Urinary bladder (tissue), 4 donors: ENCODE measurements around the gene HVCN1. TPM values are rescaled to one million over a fixed set of nuclear protein-coding genes. Genes with fewer than 3 reads are reported as not detected.

Experiments
- DNase-seq: peaks from one replicate; pipeline ENCODE4 v3.0.0-alpha.2; 2015; ENCODE audit errors: extremely low spot score
- H3K27ac ChIP-seq: one replicate; pipeline ENCODE4 v1.5.1; 2013; ENCODE audit warnings: low read depth, mild to moderate bottlenecking, moderate library complexity
- H3K36me3 ChIP-seq: one replicate; pipeline ENCODE4 v1.6.1; 2013; ENCODE audit warnings: mild to moderate bottlenecking, moderate library complexity; ENCODE audit not compliant: insufficient read depth
- H3K4me1 ChIP-seq: one replicate; pipeline ENCODE4 v1.6.1; 2013; ENCODE audit warnings: mild to moderate bottlenecking, moderate library complexity; ENCODE audit not compliant: insufficient read depth
- H3K4me3 ChIP-seq: one replicate; pipeline ENCODE4 v1.5.1; 2013; ENCODE audit warnings: low read depth, low read length
- WGBS: extraction: QIAGEN DNeasy Blood & Tissue Kit; methylation state at CpG from one replicate; pipeline ENCODE4 v1.1.7; 2013; 5-methylcytosine and 5-hydroxymethylcytosine counted together
- polyA plus RNA-seq: library from polyadenylated mRNA; stranded (reverse); fragments of 200-250 nt; gene quantifications from one replicate; pipeline ENCODE4 v1.2.3, GENCODE V29; 2013
- total RNA-seq: library from RNA; depleted of rRNA; stranded (reverse); fragments of >200 nt; gene quantifications from one replicate; pipeline ENCODE4 v1.2.3, GENCODE V29; 2014
- donor health status: healthy with polysubstance abuse.
- donor health status: healthy.

HVCN1 gene
- total and polyA plus RNA-seq, 2 donors: 9.7 to 9.9 TPM

GRCh38 chr12:110690127-110690430, 1.2 kb upstream of the HVCN1 start:
- 67% methylated on average over 4 of the region's 4 CpGs for WGBS
- Histone ChIP-seq H3K4me1 (no peaks in the 10 kb centered on the region), H3K4me3 (no peak overlapping the region), H3K36me3 (no peaks in the 10 kb centered on the region), H3K27ac (peak overlapping the region; percentile 18)
- no peak for DNase-seq

DNA sequence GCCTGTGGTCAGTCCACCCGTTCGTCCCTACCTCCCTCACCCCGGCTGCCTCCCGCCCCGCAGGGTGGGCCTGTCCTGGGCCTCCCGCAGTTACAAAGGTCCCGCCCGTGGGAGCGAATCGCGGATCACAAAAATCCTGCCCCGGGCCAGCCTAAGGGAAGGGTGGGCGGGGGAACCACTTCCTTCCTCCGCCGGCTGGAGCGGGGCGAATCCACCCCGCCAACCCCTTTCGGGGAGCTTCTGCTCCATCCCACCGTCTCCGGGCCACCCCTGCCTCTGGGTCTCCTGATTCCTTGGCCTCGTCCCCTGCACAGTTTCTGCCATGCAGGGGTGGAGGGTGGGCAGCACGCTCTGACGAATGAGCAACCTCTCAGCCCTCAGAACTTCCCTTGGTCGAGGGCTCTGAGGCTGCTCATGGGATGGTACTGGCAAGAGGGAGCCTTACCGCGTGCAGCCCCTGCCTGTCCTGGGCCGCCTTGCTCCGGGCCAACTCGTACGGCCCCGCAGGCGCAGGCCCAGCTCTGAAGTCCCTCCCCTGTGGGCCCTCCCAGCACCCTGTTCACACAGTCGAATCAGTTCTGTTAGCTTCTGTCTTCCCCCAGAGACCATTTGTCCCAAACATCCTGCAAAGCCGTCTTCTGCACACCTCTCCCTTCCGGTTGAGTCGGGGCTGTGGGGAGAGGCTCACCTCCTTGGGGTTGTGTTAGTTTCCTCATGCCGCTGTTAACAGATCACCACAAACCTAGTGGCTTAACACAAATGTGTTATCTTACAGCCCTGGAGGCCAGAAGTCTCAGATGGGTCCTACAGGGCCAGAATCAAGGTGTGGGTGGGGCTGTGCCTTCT, 589 bp upstream of the HVCN1 start:
- Histone ChIP-seq H3K4me1 (no peaks in the 10 kb centered on the region), H3K27ac (peak overlapping the region; percentile 70), H3K36me3 (no peaks in the 10 kb centered on the region), H3K4me3 (peak overlapping the region; percentile 70)
- no peak for DNase-seq
- 4% methylated on average over 38 of the region's 38 CpGs for WGBS

GRCh38 chr12:110687396-110688169, 1.3 kb downstream of the HVCN1 start:
- Histone ChIP-seq H3K4me1 (no peaks in the 10 kb centered on the region), H3K36me3 (peaks cover 2% of the 10 kb centered on the region), H3K4me3 (no peak overlapping the region), H3K27ac (no peak overlapping the region)
- WGBS: 95% methylated on average over 15 of the region's 15 CpGs
- no peak for DNase-seq

- 97% methylated on average over 3 of the region's 3 CpGs for WGBS
- Histone ChIP-seq H3K4me1 (no peaks in the 10 kb centered on the region), H3K36me3 (peaks cover 2% of the 10 kb centered on the region), H3K4me3 (no peak overlapping the region), H3K27ac (no peak overlapping the region)
- no peak for DNase-seq
Measured at GRCh38 chr12:110686294-110686903, 2.5 kb downstream of the HVCN1 start.

DNA sequence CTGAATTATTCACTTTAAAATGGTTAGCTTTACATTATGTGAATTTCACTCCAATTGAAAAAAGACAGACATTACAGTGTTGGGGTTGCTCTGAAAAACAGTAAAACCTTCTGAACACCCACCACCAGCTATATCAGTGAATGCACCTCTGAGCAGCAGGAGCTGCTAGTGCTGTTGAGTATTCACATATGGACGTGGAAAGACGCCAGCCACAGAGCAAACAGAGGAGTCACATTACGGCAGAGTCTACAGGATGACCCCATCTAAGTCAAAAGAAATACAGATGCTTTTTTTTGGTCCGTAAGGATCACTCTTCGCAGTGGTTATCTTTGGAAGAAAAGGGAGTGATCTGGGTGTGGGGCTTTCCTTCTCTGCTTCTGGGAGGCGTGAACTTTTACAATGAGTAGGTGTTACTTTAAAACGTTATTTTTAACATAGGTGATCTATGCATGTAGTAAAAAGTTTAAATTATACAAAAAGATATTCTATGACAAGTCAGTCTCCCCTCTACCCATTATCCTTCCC, 4.5 kb downstream of the HVCN1 start:
- no peak overlapping the region for H3K27ac ChIP-seq
- H3K36me3 ChIP-seq: peaks cover 2% of the 10 kb centered on the region
- DNase-seq: no peak
- 57% methylated on average over 7 of the region's 7 CpGs for WGBS
- H3K4me3 ChIP-seq: no peak overlapping the region
- no peaks in the 10 kb centered on the region for H3K4me1 ChIP-seq

GRCh38 chr12:110683888-110684287, 5.0 kb downstream of the HVCN1 start:
- WGBS: 98% methylated on average over 2 of the region's 2 CpGs
- no peak overlapping the region for H3K4me3 ChIP-seq
- peaks cover 2% of the 10 kb centered on the region for H3K36me3 ChIP-seq
- DNase-seq: no peak
- no peak overlapping the region for H3K27ac ChIP-seq
- no peaks in the 10 kb centered on the region for H3K4me1 ChIP-seq

DNA sequence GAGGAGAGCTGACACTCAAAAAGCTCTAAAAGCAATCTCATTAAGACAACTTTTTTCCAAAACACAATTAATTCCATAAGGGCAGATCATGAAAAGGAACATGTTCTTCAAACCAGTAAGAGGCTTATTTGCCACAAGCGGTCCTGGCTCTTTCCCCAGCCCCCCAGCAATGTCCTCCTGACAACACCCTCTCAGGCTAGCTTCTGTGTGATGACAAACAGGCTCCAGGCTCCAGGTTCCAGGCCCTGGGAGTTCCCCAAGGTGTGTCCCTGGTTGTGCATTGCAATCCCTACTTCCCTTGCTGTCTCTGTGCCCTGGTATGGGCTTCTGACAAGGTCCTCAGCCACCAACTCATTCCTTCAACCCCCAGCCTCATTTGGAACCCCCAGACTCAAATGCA, 8.9 kb downstream of the HVCN1 start:
- Histone ChIP-seq H3K4me1 (no peaks in the 10 kb centered on the region), H3K4me3 (no peak overlapping the region), H3K36me3 (peaks cover 2% of the 10 kb centered on the region), H3K27ac (no peak overlapping the region)
- DNase-seq: no peak
- 74% methylated on average over 1 of the region's 1 CpG for WGBS

GRCh38 chr12:110679201-110679600, 9.7 kb downstream of the HVCN1 start:
- Histone ChIP-seq H3K36me3 (peaks cover under 1% of the 10 kb centered on the region), H3K4me1 (no peaks in the 10 kb centered on the region), H3K27ac (no peak overlapping the region), H3K4me3 (no peak overlapping the region)
- DNase-seq: no peak
- WGBS: 98% methylated on average over 12 of the region's 12 CpGs

- H3K36me3 ChIP-seq: no peaks in the 10 kb centered on the region
- no peaks in the 10 kb centered on the region for H3K4me1 ChIP-seq
- H3K27ac ChIP-seq: no peak overlapping the region
- H3K4me3 ChIP-seq: no peak overlapping the region
- 95% methylated on average over 4 of the region's 4 CpGs for WGBS
- no peak for DNase-seq
Measured at GRCh38 chr12:110677982-110678381, 10.9 kb downstream of the HVCN1 start.

- DNase-seq: no peak
- WGBS: 75% methylated on average over 5 of the region's 5 CpGs
- Histone ChIP-seq H3K4me3 (no peak overlapping the region), H3K4me1 (no peaks in the 10 kb centered on the region), H3K27ac (no peak overlapping the region), H3K36me3 (no peaks in the 10 kb centered on the region)
Measured at GRCh38 chr12:110677206-110677911, 11.6 kb downstream of the HVCN1 start.

DNA sequence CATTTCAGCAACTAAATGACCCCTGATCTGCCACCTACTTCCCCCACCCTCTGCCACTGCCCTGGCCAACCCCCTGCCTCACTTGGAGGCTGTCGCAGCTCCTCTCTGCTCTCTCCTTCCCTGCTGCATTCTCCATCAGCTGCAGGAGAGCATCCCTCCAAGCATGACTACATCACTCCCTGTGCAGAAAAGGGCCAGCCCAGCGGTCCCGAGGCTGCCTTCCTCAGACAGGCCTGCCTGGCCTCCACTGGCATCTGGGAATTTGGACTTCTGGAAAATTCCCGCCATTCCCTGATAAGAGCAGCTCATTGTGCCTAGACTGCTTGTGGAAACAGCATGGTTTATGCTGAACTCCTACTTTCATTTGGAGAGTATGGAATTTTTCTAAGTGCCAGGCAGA, 12.7 kb downstream of the HVCN1 start:
- H3K27ac ChIP-seq: no peak overlapping the region
- WGBS: 87% methylated on average over 4 of the region's 4 CpGs
- no peaks in the 10 kb centered on the region for H3K36me3 ChIP-seq
- H3K4me1 ChIP-seq: no peaks in the 10 kb centered on the region
- H3K4me3 ChIP-seq: no peak overlapping the region
- DNase-seq: no peak

- no peak for DNase-seq
- Histone ChIP-seq H3K36me3 (no peaks in the 10 kb centered on the region), H3K4me1 (no peaks in the 10 kb centered on the region), H3K4me3 (no peak overlapping the region), H3K27ac (no peak overlapping the region)
- 71% methylated on average over 4 of the region's 4 CpGs for WGBS
Measured at GRCh38 chr12:110670161-110670701, 18.7 kb downstream of the HVCN1 start.

GRCh38 chr12:110669193-110669502, 19.8 kb downstream of the HVCN1 start:
- H3K27ac ChIP-seq: no peak overlapping the region
- WGBS: 67% methylated on average over 5 of the region's 5 CpGs
- no peak for DNase-seq
- H3K36me3 ChIP-seq: no peaks in the 10 kb centered on the region
- H3K4me1 ChIP-seq: no peaks in the 10 kb centered on the region
- H3K4me3 ChIP-seq: no peak overlapping the region
